Activated T-cell treated with anti-CD3 and anti-CD28 coated beads for 48 hours (primary cell): ENCODE results near the gene MIEF1.

ENCODE experiments used
- DNase-seq: peaks from one replicate; pipeline ENCODE4 v3.0.0-alpha.2; 2020; ENCODE audit warnings: low read depth

The MIEF1 gene

DNA sequence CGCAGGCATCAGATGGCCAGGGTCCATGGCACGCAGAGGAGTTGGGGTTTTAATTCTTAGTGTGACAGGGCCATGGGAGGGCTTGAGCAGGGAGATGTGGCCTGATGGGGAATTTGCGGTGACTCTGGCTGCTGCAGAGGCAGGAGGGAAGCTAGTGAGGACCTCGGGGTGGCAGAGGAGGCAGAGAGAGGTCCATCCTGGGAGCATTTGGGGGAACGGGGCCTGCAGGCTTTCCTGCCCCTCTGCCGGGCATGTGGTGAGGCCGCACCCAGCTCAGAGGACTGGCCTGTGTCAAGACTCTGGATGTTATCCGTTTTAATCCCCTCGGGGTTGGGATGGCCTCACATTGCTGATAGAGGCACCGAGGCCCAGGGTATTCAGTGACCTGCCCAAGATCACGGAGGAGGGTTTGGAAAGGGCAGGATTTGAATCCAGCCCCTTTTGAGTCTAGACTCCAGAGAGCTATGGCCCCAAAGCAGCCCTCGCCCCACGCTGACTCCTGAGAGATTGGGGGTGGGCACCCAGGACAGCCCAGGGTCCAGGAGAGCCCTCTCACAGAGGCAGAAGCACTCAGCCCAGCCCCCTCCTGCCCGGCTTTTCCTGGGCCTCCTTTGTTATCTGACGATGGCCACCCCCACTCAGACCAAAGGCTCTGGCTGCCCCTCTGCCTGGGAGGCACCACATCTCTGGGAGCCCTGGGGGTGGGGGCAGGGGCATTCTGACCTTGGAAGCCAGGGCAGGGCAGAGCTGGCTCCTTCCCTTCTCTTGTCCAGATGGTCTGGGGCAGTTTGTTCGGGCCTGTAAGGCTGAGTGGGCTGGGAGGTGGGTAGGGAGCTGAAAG, 31.4 kb upstream of the MIEF1 start:
- no peak for DNase-seq

DNA sequence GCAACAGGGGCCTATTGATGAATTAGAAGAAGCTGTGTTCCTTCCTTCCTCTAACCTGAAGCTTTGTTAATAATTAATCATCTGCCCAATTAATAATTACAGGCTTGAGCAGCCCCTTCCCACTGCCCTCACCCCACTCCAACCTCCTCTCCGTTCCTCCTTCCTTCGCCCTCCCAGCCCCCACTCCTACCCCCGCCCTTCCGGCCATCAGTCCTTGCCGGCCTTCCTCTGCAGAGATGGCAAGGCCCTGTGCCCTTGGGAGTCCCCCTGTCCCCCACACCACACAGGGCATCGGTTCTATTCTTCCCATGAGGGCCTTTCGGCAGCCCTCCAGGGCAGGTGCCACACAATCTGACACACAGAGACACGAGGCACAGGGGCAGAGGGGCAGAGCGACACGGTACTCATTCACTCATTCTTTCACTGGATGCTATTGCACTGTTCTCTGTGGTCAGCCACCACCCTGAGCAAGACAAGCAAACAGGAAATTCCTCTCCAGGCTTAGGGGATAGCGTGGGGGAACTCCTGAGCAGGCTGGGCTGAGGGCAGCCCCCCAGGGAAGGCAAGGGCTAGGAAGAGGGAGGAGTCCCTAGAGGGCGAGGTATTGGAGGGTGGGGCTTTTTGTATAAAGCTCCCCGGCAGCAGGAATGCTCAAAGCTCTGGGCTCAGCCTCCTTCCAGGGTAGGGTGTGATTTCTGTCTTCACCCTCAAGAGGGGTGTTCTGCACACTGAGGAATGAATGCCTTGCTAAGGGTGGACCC, 30.5 kb upstream of the MIEF1 start:
- DNase-seq = no peak

DNA sequence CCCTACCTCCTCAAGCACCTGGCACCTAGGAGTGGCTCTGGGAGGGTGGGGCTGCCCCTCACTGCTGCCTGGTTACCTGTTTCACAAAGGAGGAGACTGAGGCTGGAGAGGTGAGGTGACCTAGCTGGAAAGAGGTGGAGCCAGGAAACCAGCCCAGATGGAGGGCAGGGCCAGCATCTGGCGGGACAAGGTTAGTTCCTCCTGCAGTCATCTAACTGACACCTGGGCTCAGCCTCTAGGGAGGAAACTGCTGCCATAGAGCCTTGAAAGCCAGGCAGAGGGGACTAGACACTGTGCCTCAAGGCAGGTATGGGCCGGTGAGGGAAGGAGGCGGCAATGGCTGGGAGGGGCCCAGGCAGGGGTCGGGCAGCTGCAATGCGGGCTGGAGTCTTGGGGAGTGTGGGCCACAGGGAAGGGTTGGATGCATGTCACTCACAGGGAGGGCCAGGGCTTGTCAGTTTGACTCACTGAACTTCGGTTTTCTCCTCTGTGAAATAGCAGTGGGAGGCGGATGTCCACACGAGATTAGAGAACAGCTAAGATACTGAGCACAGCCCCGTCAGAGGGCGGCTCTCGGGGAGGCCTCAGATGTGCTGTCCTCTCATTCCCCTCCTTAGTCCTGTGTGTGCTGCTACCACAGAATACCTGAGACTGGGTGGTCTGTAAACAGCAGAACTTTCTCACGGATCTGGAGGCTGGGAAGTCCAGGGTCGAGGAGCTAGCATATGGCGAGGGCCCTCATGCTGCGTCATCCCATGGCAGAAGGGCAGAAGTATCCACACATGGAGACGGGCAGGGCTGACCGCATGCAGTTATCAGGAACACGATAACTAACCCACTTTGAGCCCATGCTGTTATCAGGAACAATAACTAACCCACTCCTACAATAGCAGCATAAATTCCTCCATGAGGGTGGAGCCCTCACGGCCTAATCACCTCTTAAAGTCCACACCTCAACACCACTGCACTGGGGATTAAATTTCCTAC, 29.2 kb upstream of the MIEF1 start:
- no peak for DNase-seq

DNA sequence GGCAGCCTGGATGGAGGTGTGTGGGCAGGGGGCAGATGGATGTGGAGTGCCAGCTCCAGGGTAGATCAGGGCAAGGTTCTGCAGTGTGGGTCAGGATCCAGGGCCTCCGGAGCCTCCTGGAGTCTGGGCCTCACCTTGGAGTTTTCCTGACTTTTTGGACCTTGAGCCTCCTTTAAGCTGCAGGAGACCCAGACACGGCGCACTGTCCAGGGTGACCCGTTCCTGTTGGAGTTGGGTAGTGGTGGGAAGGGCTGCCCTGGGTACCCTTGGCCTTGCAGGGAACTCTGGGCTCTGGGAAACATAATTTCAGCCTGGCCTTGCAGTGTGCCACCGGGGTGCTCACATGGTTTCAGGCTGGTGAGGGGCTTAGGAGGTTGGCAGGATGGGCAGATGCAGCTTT, 28.2 kb upstream of the MIEF1 start:
- no peak for DNase-seq

DNA sequence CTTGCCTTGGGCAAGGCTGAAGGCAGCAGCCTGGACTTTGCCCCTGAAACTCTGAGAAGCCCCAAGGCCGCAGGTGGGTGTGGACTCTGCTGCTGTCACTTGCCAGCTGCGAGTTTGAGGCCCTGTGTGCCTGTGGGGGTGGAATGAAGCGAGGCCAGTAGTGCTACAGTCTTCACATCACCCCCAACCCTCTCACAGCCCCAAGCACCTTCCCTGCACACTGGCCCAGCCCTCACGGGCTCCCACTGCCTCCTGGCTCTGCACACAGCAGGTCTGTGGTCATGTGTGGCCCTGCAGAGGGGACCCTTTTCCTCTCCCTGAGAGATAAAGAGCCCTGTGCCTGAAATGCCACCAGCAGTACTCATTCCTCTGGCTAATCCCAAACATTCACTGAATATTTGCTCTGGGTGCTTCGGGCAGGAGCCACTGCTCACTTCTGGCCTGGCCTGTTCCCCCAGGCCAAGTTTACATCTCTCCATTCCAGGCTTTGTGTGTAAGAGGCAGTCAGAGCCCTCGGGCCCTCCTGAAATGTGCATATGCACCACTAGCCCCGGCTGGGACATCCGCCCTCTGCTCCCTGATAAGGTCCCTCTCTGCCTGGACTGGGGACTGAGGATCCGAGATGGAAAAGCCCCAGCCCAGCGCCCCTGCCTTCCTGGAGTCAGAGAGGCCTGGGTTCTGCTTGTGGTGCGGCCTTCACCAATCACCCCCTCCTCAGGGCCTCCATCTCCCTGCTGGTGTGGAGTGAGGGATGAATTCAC, 27.6 kb upstream of the MIEF1 start:
- DNase-seq = no peak

DNA sequence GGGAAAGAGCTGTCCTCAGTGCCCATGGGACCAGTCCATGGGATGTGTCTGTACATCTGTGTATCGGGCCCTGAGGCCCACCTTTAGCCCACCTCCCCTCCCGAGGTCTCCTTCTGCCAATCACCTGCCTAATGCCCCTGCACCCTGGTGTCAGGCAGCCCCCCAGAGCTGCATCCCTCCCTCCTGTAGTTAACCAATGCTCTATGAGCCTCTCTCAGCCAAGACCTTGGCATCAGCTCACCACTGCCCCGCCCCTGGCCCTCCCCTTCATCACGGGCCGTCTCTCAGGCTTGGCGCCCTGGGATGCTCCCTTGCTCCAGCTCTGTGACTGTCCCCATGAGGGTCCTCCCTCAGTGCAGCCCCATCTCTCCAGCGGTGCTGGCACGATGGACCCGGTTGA, 26.8 kb upstream of the MIEF1 start:
- DNase-seq = no peak

DNA sequence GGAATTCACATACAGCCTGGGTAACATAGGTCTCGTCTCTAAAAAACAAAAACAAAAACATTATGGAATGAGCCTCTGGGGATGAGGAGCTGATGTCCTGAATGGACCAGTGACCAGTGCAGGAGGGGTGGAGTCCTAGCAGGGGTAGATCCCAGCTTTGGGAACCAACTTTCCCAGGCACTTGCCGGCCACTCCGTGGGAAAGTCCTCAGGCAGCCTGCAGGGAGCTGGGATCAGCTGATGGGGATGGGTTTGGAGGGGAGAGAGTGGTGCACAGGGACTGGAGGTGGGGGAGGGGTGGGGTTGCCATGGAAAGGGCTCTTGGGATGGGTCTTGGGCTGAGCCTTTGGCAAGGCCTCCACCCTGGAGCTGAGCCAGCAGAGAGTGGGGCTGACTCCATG, 26.2 kb upstream of the MIEF1 start:
- no peak for DNase-seq

DNA sequence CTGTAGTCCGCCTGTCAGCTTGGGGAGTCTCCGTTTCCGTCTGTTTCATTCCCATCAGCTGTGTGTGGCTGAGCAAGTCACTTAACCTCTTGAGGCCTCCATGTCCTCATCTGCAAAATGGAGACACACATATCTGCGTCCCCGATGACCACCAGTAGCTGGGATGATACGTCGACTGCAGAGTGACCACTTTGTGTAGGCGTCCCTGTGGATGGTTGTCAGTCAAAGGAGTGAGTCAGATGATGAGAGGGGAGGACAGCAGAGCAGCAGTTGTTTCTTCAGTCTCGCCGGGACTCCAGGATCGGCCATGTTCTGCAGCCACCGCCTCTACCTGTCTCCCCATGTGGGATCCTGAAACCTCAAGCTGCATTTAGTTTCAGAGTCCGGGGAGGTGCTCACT, 25.4 kb upstream of the MIEF1 start:
- DNase-seq = no peak

DNA sequence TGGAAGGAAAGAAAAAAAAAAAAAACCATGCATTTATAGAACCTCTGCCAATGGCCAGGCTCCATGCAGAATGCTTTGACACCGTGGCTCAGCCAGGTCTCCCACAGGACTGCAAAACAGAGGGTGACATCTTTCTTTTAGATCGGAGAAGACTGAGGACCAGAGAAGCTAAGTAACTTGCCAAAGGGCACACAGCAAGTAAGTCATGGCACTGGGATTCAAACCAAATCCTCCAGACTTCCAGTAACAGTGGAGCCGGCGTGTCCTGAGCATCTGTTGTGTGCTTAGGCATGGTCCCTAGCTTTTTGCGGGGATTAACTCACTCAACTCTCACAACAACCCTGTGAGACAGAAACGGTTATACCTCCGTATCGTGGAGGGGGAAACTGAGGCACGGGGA, 24.5 kb upstream of the MIEF1 start:
- DNase-seq = no peak

DNA sequence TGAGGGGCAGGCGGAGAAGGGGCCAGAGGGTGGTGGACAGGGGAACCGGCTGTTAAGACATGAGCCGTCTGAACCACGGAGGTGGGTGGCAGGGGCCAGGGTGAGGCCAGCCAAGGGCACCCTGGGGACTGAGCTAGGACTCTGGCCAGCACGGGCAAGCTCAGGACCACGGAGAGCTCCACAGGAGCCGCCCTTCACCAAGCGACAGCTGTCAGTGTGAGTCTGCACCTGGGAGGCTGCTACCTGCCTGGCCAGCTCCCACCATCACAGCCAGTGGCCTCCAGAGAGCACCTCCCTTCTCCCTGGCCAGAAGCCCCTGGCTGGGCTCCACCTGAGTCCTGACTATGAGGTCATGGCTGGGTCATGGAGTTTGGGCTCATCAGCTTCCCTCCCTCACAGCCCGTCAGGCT, 23.6 kb upstream of the MIEF1 start:
- no peak for DNase-seq

DNA sequence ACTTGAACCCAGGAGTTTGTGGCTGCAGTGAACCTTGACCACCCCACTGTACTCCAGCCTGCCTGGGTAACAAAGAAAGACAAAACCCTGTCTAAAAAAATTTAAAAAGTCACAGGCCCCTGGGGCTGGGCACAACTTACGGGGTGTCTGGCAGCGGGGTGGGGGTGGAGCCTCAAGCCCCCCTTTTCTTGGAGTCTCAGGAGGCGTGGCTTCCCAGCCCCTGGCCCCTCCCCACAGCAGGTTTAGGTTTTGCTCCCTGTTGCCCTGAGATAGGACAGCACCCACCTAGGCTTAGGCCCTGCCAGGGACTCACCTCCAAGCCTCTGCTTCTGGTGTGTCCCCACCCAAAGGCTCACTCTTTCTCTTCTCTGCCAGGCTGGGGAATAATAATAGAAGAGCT, 22.8 kb upstream of the MIEF1 start:
- no peak for DNase-seq

DNA sequence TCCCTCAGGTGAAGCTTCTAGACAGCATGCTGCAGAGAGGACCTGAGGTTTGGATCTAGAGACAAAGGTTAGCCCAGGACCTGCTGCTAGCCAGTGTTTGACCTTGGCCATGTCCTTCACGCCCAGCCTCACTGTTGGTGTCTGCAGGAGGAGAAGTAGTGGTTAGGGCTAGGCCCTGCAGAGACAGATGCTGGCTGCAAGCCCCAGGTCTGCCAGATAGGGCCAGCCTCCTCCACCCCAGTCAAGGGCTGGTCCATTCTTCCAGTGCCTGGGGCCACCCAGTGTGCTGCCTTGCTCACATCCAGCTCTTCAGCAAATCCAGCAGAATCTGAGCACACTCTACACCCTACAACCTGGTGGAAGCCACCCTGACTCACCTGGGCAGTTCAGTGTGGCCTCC, 21.5 kb upstream of the MIEF1 start:
- DNase-seq = no peak

DNA sequence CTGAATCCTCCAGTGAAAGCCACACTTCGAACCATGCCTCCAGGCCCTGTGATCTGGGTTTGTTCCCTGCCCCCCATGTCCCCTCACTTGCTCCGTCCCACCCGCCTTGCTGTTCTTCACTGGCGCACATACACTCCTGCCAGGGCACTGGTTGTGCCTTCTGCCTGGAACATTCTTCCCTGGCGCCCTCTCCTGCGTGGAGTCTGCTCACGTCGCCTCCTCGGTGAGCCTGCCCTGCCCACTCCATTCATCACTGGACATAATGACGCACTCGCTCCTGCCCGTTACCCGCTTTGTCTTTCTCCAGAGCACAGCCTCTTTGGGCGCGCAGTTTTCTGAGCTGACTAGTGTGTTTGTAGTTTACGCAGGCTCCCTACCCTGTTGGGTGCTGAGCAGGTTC, 21.0 kb upstream of the MIEF1 start:
- no peak for DNase-seq

DNA sequence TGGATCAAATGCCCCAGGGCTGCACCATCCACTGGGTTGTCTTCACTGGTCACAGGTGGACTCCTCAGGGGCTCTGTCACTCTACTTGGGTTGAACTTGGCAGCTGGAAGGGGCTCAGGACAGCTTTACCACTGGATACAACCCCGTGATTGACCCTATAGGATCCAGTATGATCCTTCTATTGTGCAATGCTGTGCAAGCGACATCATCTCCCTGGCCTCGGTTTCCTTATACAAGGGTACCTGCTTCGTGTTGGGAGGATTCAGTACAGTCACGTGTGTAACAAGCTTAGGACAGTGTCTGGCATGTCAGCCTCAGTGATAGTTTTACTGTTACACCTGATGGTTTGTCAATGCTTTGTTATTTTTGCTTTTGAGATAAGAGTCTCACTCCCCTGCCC, 20.5 kb upstream of the MIEF1 start:
- DNase-seq = no peak

DNA sequence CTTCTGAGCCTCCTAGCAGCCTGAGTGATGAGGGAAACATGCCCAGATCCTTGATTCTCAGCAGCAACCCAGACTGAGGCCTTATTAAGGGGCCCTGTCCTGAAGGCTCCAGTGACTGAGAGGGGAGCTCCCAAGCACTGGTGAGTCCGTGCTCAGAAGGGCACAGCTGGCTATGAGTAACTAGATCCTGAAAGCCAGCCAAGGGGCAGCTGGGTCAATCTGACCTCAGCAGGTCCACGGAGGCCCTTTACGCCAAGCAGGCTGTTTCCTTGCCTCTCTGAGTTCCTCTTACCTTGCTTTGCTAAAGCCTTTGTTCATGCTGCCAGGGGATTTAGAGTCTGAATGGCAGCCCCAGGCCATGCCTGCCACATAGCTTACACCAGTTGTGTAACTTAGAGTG, 19.3 kb upstream of the MIEF1 start:
- DNase-seq = no peak

DNA sequence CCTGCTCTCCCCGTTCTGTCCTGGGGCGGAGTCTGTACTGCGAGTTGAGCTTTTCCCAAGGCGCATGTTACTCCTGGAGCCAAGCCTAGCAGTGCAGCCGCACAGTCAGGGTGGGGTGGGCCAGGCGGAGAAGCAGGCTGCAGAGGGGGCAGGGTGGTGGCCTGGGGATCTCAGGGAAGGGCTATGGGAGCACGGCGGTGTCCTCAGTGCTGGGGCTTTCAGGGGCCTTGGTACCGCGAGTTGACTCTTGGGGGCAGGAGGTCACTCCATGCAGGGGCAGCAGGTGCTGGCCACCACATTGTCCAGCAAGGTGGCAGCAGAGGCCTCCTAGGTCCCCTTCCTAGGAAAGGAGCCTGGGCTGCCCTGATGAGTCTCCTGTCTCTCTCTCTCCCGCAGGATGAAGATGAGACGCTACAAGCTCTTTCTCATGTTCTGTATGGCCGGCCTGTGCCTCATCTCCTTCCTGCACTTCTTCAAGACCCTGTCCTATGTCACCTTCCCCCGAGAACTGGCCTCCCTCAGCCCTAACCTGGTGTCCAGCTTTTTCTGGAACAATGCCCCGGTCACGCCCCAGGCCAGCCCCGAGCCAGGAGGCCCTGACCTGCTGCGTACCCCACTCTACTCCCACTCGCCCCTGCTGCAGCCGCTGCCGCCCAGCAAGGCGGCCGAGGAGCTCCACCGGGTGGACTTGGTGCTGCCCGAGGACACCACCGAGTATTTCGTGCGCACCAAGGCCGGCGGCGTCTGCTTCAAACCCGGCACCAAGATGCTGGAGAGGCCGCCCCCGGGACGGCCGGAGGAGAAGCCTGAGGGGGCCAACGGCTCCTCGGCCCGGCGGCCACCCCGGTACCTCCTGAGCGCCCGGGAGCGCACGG, 14.9 kb upstream of the MIEF1 start:
- no peak for DNase-seq

DNA sequence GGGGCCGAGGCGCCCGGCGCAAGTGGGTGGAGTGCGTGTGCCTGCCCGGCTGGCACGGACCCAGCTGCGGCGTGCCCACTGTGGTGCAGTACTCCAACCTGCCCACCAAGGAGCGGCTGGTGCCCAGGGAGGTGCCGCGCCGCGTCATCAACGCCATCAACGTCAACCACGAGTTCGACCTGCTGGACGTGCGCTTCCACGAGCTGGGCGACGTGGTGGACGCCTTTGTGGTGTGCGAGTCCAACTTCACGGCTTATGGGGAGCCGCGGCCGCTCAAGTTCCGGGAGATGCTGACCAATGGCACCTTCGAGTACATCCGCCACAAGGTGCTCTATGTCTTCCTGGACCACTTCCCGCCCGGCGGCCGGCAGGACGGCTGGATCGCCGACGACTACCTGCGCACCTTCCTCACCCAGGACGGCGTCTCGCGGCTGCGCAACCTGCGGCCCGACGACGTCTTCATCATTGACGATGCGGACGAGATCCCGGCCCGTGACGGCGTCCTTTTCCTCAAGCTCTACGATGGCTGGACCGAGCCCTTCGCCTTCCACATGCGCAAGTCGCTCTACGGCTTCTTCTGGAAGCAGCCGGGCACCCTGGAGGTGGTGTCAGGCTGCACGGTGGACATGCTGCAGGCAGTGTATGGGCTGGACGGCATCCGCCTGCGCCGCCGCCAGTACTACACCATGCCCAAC, 14.1 kb upstream of the MIEF1 start:
- no peak for DNase-seq

DNA sequence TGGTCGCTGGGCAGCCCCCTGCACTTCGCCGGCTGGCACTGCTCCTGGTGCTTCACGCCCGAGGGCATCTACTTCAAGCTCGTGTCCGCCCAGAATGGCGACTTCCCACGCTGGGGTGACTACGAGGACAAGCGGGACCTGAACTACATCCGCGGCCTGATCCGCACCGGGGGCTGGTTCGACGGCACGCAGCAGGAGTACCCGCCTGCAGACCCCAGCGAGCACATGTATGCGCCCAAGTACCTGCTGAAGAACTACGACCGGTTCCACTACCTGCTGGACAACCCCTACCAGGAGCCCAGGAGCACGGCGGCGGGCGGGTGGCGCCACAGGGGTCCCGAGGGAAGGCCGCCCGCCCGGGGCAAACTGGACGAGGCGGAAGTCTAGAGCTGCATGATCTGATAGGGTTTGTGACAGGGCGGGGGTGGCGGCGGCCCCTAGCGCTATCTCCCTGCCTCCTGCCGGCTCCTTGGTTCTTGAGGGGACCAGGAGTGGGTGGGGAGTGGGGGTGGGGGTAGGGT, 13.5 kb upstream of the MIEF1 start:
- no peak for DNase-seq
